Effector memory CD4-positive, alpha-beta T cell (primary cell): Measurements from ENCODE around the gene ATCAY.
"Not testable (repeated sequence)": the region's sequence is repeated elsewhere in the genome, so short reads cannot be mapped to it uniquely, and the experiment has no call there.

Experiments
- DNase-seq, 3 donors: peaks; one replicate each; pipeline ENCODE4 v3.0.0-alpha.2; 2020
- H3K27ac ChIP-seq: 2 replicates; pipeline ENCODE4 v1.7.0; 2013; ENCODE audit warnings: mild to moderate bottlenecking, low read length, moderate library complexity; ENCODE audit not compliant: insufficient read depth, poor library complexity, severe bottlenecking
- H3K27me3 ChIP-seq: replicated peaks from 2 replicates; pipeline ENCODE4 v1.7.0; 2013; ENCODE audit warnings: mild to moderate bottlenecking, low read length; ENCODE audit not compliant: insufficient read depth, control insufficient read depth, poor library complexity, severe bottlenecking
- H3K36me3 ChIP-seq: 2 replicates; pipeline ENCODE4 v1.7.0; 2013; ENCODE audit warnings: mild to moderate bottlenecking, low read length, moderate library complexity; ENCODE audit not compliant: control insufficient read depth, insufficient read depth
- H3K4me1 ChIP-seq: 2 replicates; pipeline ENCODE4 v1.7.0; 2013; ENCODE audit warnings: low read length, mild to moderate bottlenecking; ENCODE audit not compliant: control insufficient read depth, insufficient read depth, poor library complexity, severe bottlenecking
- H3K4me3 ChIP-seq: 2 replicates; pipeline ENCODE4 v1.7.0; 2013; ENCODE audit warnings: low read length, low read depth, mild to moderate bottlenecking; ENCODE audit not compliant: insufficient read depth, poor library complexity, severe bottlenecking
- H3K9me3 ChIP-seq: 2 replicates; pipeline ENCODE4 v1.7.0; 2013; ENCODE audit warnings: mild to moderate bottlenecking, low read length, moderate library complexity; ENCODE audit not compliant: control insufficient read depth

ATCAY gene

DNA sequence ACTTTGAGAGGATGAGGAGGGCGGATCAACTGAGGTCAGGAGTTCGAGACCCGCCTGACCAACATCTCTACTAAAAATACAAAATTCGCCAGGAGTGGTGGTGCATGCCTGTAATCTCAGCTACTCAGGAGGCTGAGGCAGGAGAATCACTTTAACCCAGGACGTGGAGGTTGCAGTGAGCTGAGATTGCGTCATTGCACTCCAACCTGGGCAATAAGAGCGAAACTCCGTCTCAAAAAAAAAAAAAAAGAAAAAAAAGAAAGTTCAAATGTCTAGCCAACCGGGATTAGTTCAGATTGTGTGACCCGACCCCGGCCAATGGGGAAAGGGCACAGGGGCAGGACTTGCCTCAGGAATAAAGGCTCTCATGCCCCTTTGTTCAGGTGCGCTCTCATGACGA lies 5.8 kb upstream of the ATCAY start:
- not testable (repeated sequence) for DNase-seq, H3K36me3 ChIP-seq, H3K4me1 ChIP-seq, H3K4me3 ChIP-seq, H3K9me3 ChIP-seq, H3K27ac ChIP-seq
- H3K27me3 ChIP-seq, result peaks cover 17% of the 10 kb centered on the region

DNA sequence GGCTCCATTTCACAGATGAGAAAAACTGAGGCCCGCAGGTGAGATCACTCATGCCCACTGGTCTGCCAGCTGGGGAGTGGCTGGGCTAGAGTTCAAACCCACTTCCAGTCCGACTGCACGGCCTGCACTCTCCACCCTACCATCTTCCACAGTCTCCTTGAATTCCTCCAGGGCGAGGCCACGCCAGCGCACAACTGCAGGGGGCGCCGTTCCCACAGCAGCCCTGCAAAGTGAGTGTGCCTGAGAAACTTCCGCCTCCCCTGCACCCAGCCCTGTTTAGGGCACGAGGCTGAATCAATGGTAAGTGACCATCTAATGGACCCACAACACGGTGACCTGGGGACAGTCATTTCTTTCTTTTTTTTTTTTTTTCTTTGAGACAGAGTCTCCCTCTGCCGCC lies 829 bp upstream of the ATCAY start:
- Histone ChIP-seq H3K27ac (no peak overlapping the region), H3K4me3 (no peak overlapping the region), H3K9me3 (no peaks in the 10 kb centered on the region), H3K27me3 (peaks cover 26% of the 10 kb centered on the region), H3K36me3 (no peaks in the 10 kb centered on the region), H3K4me1 (peaks cover 6% of the 10 kb centered on the region)
- DNase-seq, result no peak

DNA sequence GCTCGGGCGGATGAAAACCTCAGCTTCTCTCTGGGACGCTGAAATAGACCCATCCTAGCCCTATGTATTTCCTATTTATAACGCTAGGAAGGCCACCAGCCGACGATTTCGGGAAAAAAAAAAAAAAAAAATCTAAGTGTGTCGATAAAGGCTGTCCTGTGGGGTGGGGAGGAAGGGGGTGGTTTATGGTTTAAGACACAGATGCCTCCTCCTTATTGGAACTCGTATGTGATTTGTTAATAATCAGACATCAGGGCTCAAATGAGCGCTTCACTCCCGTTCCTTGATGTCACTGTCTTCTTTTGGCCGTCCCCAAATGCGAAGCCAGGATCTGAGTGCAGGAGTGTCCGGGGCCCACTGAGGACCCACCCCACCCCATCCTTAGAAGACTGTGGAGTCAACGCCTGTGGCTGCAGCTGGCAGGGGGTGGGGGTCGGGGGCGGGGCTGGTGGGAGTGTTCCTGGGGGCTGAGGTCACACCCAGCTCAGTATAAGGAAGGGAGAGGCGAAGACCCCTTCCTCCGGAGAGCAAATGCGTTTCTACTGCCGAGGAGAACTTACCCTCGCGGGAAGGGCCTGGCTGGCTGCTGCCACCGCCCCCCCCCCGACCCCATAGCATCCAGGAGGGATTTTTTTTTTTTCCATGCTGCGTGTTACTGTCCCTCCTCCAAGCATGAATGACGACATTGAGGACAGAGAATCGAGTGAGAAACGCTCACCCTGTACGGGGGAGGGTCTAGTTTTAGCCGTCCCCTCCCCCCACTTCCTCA lies 971 bp downstream of the ATCAY start:
- H3K36me3 ChIP-seq, result no peaks in the 10 kb centered on the region
- DNase-seq, result no peak
- peaks cover 26% of the 10 kb centered on the region for H3K27me3 ChIP-seq
- H3K9me3 ChIP-seq, result no peaks in the 10 kb centered on the region
- no peak overlapping the region for H3K4me3 ChIP-seq
- H3K4me1 ChIP-seq, result peaks cover 6% of the 10 kb centered on the region
- H3K27ac ChIP-seq, result no peak overlapping the region

DNA sequence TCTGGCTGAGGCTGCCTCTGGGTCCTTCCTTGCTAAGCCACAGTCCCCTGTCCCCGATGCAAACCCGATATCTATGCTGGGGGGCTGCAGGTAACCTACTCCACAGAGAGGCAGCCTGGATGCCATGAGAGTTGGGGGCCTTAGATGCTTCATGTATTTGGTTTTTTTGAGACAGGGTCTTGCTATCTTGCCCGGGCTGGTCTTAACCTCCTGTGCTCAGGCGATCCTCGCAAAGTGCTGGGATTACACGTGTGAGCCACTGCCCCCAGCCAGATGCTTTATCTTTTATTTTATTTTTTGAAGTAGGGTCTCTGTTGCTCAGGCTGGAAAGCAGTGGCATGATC lies 1.5 kb downstream of the ATCAY start:
- no peak for DNase-seq
- H3K27ac ChIP-seq, result no peak overlapping the region
- no peak overlapping the region for H3K4me3 ChIP-seq
- peaks cover 26% of the 10 kb centered on the region for H3K27me3 ChIP-seq
- H3K36me3 ChIP-seq, result no peaks in the 10 kb centered on the region
- no peaks in the 10 kb centered on the region for H3K9me3 ChIP-seq
- H3K4me1 ChIP-seq, result peaks cover 6% of the 10 kb centered on the region

DNA sequence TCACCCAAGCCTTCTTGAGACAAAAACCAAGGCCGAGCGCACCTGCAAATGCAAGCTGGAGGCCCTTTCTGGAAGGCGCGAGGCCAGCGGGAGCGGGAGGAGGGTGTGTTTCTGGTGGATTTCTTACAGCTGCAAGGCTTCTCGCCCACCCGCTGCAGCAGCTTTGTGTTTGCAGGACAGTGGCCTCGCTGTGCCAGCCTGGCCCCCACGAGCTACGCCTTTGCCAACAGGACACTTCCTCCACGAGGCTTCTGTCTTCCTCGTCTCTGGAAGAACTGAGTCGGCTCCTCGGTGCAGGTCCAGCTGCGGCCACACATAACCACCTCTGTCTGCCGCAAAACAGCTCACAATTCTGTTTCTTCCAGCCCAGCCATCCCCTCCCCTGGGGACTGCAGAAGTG lies 10.1 kb downstream of the ATCAY start:
- no peak overlapping the region for H3K4me3 ChIP-seq
- no peak for DNase-seq
- H3K27ac ChIP-seq, result no peak overlapping the region
- no peaks in the 10 kb centered on the region for H3K9me3 ChIP-seq
- H3K27me3 ChIP-seq, result no peaks in the 10 kb centered on the region
- no peaks in the 10 kb centered on the region for H3K36me3 ChIP-seq
- H3K4me1 ChIP-seq, result no peaks in the 10 kb centered on the region

DNA sequence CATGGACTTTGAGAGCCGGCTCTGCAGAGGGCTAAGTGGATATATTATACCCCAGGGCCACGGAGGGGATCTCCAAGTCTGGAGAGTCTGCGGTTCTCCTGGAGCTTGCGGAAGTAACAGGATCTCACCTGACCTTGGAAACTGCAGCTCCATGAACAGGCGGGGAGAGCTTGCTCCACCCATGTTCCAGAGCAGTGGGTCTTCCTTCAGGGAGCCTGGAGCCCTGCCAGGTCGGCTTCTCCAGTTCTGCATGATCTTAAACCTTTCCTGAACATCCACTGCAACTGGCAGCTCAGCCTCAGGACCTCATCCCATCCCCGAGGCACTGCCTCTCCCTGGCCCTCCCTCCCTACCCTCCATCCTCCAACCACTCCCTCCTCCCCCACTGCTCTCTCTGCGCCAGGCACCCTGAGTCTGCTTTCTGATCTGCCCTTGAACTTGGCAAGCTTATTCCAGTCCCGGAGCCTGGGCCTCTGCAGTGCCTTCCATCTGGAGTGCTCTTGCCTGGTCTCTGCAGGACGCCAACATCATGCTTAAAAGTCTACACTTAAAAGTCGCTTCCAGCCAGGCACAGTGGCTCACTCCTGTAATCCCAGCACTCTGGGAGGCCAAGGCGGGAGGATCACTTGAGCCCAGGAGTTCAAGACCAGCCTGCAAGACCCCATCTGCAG lies 13.2 kb downstream of the ATCAY start:
- Histone ChIP-seq H3K27ac (no peak overlapping the region), H3K4me1 (no peaks in the 10 kb centered on the region), H3K36me3 (no peaks in the 10 kb centered on the region), H3K27me3 (no peaks in the 10 kb centered on the region), H3K4me3 (no peak overlapping the region), H3K9me3 (no peaks in the 10 kb centered on the region)
- no peak for DNase-seq

DNA sequence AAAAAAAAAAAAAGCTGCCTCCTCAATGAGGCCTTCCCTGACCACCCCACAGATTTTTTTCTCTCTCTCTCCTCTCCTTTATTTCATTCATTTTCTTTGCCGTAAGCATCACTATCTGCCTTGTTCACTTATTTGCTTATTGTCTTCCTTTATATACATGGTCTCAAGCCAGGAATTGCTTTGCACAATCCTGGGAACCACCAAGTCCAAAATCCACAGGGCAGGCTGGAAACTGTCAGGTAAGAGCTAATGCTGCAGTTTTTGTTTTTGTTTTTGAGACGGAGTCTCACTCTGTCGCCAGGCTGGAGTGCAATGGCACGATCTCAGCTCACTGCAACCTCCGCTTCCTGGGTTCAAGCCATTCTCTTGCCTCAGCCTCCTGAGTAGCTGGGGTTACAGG lies 14.5 kb downstream of the ATCAY start:
- H3K9me3 ChIP-seq, H3K27me3 ChIP-seq, H3K27ac ChIP-seq, H3K36me3 ChIP-seq, DNase-seq, H3K4me3 ChIP-seq, H3K4me1 ChIP-seq: not testable (repeated sequence)

DNA sequence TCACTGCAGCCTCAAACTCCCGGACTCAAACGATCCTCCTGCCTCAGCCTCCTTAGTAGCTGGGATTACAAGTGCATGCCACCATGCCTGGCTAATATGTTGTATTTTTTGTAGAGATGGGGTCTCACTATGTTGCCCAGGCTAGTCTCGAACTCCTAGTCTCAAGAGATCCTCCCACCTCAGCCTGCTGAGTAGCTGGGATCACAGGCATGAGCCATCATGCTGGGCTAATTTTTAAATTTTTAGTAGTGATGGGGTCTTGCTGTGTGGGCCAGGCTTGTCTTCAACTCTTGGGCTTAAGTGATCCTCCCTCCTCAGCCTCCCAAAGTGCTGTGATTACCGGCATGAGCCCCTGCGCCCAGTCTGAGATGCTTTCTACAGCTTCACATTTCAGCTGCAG lies 15.3 kb downstream of the ATCAY start:
- no peaks in the 10 kb centered on the region for H3K4me1 ChIP-seq
- H3K9me3 ChIP-seq, result no peaks in the 10 kb centered on the region
- no peak overlapping the region for H3K4me3 ChIP-seq
- no peak for DNase-seq
- no peaks in the 10 kb centered on the region for H3K36me3 ChIP-seq
- H3K27ac ChIP-seq, result no peak overlapping the region
- no peaks in the 10 kb centered on the region for H3K27me3 ChIP-seq

DNA sequence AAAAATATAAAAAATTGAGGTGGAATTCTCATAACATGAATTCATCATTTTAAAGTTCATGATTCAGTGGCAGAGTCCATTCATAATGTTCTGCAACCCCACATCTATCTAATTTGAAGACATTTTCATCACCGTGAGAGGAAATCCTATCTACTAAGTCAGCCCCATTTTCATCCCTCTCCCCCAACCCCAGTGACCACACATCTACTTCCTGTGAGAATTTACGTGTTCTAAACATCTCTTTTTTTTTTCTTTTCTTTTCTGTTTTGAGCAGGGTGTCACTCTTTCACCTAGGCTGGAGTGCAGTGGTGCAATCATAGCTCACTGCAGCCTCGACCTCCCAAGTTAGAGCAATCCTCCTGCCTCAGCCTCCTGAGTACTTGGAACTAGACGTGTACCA lies 17.5 kb downstream of the ATCAY start:
- H3K4me1 ChIP-seq, result no peaks in the 10 kb centered on the region
- H3K36me3 ChIP-seq, result no peaks in the 10 kb centered on the region
- H3K27me3 ChIP-seq, result no peaks in the 10 kb centered on the region
- H3K27ac ChIP-seq, result no peak overlapping the region
- no peak for DNase-seq
- H3K4me3 ChIP-seq, result no peak overlapping the region
- H3K9me3 ChIP-seq, result no peaks in the 10 kb centered on the region

DNA sequence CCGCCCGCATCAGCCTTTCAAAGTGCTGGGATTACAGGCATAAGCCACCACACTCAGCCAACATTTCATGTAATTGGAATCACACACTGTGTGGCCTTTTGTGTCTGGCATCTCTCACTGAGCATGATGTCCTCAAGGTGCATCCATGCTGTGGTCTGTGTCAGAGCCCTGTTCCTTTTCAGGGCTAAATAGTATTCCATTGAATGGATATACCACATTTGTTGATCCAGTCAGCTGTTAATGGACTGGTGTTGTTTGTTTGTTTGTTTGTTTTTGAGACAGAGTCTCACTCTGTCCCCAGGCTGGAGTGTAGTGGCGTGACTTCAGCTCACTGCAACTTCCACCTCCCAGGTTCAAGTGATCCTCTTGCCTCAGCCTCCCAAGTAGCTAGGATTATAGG lies 17.9 kb downstream of the ATCAY start:
- Histone ChIP-seq H3K4me3 (no peak overlapping the region), H3K36me3 (no peaks in the 10 kb centered on the region), H3K4me1 (no peaks in the 10 kb centered on the region), H3K9me3 (no peaks in the 10 kb centered on the region), H3K27ac (no peak overlapping the region), H3K27me3 (no peaks in the 10 kb centered on the region)
- no peak for DNase-seq
